DMS79 treated with DMSO at 0.1 percent for 48 hours (cell line): ENCODE results near the gene CCDC116.
"Not testable (repeated sequence)": the region's sequence is repeated elsewhere in the genome, so short reads cannot be mapped to it uniquely, and the experiment has no call there.

ENCODE experiments used
- DNase-seq: peaks from one replicate; lab custom pipeline; 2025; lab: John Stamatoyannopoulos, UW

Gene CCDC116

DNA sequence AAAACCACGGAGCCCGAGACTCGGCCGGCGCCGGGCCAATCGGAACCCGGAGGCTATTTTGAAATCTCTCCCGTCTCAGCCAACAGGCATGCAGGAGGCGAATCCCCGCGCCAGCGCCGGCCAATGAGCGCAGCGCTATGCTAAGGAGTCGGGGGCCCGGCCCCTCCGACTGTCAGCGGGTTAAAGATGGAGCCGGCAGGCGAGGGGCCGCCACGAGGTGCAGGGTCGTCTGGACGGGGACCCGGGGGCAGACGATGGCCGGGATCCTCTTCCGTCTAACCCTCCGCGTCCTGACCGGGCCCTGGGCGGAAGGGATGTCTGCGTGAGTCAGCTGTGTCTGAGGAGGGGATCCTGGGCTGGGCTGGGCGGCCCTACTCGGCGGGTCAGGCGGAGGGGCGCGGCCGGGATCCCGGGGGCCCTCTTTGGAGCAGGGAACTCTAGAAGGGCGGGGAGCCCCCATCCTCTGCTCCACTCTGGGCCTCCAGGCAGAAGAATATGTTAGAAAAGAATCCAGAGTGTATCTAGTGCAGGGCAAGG lies 19.5 kb downstream of the CCDC116 start:
- peak; percentile 74 for DNase-seq

DNA sequence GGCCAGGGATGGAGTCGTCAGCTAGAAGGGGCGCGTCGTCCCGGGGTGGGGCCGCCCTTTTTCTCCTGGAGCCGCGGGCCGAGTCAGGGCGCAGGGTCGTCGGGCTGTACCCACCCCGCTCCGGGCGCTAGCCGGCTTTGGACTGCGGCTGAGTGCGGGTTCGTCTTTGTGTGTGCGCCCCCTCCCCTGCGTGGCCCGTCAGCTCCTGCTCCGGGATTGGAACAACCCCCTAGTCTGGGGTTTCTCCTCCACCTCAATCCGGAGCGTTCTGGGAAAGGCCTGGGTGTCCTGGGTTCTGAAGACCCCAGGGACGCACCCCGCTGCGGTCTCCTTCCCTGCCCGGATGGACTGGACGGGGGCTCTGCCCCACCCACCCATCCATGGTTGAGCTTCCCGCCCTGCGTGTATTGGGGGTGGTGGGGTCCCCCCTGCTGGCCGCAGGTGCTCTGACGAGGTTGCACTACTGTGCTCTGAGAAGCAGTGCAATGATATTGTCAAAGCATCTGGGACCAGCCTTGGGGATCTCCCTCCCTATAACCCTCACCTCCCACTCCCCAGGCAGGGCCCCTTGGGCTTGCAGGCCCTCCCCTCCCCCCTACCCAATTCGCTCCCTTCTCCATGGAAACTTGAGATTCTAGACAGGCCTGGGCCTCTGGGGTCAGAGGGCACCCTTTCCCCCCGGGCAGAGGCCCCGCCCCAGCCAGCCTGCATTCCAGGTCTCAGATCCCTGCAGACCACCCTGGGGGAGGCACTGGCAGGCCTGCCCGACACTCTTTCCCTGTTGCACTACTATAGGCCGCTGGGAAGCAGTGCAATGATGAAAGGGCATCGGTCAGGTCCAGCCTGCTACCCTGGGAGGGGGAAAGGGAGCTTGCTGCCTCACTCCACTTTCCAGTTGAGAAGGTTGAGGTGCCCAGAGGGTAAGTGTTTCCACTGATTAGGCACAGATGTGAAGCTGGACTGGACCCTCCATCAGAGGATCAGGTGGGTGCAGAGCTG lies 20.3 kb downstream of the CCDC116 start:
- no peak for DNase-seq

DNA sequence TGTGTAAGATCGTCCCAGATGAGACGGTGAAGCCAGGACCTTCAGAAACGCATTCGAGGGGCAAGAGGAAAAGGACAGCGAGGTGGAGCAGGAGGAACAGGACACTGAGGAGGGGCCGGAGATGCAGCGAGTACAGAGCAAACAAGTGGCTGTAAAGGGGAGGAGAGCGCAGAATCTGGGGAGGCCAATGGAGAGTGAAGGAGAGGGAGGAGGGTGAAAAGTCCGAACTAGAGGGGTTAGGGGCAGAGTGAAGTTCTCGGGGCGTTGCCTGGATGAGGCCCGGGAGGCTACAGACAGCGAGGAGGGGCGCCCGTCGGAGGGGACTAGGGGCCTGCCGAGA lies 24.4 kb downstream of the CCDC116 start:
- DNase-seq = no peak

DNA sequence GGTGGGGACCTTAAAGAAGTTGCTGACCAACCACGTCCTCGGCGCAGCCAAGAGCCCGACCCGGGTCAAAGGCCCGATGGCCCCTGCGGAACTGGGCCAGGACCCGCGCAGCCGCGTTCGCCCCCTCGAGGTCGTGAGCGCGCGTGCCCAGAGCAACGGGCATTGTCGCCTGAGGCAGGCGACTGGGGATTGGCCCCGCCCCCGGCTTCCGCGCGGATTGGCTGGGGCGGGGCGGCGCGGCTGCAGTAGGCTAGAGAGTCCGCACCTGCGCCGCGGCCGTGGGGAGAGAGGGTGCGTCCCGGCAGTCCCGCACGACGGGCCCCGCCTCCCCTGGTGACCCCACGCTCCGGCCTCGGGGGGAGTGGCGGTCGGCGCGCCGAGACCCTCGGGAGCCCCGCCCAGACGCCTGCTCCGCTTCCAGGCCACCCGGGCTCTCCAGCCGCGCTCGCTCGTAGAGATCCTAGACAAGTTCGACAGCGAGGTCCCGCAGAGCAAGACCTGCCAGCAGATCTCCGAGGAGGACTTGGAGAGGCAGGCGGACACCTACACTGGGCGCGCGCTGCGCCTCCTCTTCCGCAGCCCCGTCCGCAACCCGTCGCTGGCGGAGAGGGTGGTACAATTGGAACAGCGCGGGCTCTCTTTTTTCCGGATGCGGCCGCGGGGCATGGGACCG lies 24.9 kb downstream of the CCDC116 start:
- DNase-seq = peak; percentile 58

DNA sequence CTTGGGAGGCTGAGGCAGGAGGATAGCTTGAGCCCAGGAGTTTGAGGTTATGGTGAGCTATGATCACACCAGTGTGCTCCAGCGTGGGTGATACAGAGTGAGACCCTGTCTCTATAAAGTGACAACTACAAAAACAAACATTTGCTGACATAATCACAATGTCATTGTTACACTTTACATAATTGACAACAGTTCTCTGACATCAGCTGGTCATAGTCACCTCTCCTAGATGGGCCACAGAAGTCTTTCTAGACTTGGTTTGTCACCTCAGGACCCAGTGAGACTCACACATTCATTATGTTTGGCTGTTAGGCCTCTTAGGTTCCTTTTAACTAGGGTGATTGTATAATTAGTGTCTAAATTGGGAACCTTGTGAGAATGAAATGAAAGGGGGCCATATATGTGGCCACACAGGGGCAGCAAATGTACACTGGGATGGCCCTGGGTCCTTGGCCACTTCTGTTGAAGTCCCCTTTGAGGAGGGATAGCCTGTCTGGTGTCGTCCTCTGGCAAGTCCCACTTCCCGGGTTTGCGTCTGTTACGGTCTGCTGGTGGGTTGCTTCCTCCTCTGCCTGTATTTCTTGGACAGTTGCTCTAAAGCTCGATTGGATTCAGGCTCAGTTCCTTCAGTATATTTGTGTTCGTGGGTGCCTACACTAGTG lies 27.4 kb downstream of the CCDC116 start:
- DNase-seq = no peak

DNA sequence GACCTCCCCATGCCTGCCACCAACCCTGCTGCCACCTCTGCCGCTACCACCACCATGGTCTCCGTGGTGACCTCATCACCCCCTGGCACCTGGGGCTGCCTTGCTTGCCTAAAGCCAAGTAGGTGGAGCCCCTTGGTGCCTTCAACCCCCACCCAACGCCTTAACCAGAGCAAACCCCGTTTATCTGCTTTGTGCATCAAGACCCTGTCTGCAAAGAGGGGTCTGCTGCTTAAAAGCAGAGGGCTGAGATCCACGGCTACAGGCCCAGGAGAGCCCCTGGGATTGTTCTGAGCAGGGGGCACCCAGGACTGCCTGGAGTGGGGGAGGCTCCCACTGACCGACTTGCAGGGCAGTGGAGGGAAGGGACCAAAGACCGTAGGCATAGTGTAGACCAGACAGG lies 28.3 kb downstream of the CCDC116 start:
- DNase-seq = no peak

DNA sequence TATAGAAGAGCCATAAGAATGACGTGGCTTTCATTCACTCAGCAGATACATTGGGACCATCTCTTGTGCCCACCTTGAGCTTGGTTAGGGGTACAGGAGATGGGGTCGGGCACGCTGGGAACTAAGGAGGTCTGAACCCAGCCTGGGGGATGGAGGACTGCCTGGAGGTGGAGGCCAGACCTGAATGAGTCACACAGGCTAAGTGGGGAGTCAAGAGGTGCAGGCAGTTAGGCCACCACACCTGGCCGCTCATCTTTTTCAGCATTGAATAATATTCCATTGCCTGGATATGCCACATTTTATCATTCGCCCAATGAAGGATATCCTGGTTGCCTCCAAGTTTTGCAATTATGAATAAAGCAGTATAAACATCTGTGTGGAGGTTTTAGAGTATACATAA lies 29.4 kb downstream of the CCDC116 start:
- no peak for DNase-seq

DNA sequence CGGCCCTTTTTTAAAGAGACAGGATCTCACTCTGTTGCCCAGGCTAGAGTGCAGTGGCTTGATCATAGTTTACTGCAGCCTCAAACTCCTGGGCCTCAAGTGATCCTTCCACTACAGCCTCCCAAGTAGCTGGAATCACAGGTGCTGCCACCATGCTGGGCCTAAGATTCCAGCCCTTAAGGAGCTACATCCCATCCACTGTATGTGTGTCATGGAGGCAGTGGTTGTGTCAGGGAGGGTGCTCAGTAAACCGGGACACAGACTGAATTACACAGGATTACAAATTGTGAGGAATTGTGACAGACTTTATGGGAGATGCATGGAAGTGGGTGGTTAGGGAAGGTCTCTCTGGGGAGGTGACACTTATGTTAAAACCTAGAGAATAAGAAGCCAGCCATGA lies 31.2 kb downstream of the CCDC116 start:
- DNase-seq = no peak

DNA sequence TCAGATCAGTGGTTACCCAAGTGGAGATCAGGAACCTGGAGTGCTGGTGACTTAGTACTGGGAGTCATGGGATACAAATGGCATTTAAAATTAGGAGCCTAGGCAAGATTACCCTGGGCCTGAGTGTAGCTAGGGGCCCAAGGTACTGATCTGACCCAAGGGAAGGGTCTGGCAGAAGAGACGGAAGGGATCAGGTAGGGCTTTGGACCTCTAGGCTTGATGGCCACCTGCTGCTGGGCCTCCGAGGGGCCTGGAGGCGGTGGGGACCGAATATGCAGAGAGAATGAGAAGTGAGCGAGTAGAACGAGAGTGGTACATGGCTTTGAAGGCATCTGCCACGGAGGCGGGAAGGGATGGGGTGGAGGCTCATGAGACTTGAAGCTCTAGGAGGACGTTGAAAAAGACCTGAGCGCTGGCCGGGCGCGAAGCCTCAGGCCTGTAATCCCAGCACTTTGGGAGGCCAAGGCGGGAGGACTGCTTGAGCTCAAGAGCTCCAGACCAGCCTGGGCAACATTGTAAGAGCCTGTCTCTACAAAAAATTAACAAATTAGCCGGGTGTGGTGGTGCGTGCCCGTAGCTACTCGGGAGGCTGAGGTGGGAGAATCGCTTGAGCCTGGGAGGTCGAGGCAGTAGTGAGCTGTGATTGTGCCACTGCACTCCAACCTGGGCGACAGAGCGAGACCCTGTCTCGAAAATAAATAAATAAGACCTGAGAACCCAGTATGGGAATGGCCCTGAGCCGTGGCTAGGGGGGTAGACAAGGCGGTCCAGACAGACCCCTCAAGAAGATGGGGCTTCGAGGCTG lies 32.7 kb downstream of the CCDC116 start:
- DNase-seq = no peak

DNA sequence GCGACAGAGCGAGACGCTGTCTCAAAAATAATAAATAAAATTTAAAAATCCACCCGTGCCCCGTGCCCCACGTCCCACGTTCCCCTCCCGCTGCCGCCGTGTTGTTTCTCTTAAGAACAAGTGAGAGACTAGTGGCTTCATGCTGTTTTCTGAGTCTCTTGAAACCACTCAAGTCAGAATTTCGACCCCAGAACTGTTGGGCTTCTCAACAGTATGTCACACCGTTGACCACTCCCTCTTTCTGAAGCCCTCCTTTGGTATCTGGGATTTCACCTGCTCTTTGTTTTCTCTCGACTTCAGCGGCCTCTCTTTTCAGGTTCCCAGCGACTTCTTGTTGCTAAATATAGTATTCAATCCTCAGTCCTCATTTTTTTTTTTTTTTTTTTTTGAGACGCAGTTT lies 34.2 kb downstream of the CCDC116 start:
- no peak for DNase-seq

DNA sequence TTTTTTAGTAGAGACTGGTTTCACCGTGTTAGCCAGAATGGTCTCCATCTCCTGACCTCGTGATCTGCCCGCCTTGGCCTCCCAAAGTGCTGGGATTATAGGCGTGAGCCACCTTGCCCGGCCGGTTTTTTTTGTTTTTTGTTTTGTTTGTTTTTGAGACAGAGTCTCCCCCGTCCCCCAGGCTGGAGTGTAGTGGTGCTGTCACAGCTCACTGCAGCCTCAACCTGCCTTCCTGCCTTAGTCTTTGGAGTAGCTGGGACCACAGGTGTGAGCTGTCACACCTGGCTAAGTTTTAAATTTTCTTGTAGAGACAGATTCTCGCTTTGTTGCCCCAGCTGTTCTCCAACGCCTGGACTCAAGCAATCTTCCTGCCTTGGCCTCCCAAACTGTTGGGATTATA lies 36.5 kb downstream of the CCDC116 start:
- peak; percentile 23 for DNase-seq

DNA sequence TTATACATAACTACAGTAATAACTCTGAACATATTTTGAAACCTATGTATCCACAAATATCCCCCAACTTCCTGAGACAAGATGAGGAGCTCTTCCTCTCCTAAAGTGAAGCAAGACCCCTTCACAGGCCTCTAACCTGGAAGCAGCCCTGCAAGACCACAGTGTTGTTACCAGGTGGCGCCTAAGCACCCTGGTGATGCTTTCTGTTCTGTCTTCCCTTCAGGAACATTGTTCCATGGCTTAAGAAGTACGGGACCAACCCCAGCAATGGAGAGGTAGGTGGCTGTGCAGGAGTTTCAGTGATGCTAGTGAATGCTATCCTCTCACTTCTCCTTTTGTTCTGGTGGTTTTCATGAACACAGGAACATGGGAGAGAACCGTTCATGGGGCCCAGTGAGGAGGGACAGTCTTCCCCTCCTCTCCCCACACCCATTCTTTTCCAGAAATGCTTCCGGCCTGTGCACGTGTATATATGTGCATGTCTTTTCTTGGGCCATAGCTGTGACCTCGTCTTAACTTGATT lies 39.6 kb downstream of the CCDC116 start:
- no peak for DNase-seq

DNA sequence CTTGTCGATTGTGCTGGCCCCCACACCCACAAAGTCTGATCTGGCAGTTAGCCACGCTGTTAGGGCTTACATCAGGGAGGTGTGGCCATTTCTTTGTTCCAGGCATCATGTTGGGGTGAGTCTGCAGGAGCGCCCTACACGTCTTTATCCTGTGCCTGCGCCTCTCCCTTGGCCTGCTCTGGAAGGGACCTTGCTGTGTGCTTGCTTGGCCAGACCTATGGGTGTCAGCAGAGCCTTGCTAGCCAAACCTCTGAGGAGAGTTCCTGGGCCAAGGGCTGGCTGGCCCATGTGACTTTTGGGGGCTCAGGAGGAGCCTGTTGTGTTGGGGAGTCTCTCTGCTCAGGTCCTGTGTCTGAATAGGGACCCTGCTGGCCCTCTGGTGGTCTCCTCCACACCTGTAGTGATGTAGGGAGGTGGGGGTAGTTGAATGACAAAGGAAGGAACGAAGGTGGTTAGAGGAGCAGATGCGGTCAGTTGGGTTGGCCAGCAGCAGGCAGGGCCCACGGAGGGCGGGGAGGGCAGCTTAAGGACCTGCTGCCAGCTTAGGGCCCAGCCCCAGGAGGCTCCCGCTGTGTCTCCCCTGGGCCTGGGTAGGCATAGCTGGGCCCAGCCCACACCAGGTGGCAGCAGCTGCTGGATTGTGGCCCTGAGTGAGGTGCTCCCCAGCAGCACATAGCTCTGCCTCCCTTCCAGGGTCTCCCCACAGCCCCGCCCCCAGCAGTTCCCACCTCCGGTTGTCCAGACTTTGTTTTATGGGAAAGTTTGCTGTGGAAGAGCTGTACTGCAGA lies 41.2 kb downstream of the CCDC116 start:
- DNase-seq = no peak

DNA sequence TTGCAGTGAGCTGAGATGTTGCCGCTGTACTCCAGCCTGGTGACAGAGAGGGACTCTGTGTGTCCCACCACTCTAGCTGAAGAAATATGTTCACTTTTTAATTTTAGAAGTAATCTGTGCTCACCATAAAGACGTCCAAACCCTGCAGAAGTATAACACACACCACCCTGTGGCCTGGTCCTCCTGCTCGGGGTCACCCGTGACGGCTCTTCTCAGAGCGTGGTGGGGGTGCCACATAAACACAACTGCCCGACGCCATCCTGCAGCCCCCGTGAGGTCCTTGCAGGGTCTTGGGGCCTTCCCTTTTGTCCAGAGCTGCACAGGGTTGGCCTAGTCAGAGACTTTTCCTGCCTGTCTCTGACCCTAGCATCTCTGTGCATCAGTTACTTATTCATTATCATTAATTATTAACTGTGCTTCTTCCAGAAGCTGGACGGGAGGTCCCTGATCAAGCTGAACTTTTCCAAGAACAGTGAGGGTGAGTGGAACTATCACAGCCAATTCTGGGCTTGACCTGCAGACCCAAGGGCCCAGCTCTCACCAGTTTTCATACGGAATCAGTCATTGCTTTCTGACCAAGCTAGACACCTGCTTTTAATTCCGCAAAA lies 42.2 kb downstream of the CCDC116 start:
- no peak for DNase-seq

DNA sequence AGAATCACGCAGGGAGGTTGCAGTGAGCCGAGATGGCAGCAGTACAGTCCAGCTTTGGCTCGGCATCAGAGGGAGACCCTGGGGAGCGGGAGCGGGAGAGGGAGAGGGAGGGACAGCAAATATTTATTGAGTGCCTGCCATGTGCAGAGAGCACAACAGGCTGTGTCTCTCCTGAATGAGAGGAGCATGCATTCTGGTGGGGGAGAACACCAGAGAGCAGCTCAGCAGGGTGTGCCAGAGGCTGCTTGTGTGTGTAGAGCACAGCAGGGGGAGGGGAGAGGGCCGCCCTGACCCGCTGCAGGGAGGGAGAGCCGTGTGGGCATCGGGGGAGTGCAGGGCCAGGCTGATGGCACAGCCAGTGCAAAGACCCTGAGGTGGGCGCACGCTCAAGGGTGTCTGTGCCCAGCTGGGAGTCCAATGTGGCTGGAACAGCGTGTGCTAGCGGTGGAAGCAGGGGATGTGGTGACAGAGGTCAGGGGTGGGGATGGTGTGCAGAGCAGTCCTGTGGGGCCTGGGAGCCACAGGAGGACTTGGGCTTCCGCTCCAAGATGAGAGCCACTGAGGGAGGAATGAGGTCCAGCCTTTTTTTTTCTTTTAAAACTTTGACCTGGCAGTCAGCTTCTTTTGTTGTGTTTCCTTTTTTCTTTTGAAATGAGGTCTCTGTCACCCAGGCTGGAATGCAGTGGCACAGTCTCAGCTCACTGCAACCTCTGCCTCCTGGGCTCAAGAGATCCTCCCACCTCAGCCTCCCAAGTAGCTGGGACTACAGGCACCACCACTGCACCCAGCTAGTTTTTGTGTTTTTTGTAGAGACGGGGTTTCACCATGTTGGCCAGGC lies 45.3 kb downstream of the CCDC116 start:
- DNase-seq = no peak

DNA sequence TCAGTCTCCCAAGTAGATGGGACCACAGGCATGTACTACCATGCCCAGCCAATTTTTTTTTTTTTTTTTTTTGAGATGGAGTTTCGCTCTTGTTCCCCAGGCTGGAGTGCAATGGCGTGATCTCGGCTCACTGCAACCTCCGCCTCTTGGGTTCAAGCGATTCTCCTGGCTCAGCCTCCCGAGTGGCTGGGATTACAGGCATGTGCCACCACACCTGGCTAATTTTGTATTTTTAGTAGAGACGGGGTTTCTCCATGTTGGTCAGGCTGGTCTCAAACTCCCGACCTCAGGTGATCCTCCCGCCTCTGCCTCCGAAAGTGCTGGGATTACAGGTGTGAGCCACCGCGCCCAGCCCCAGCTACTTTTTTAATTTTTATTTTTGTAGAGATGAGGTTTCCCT lies 46.3 kb downstream of the CCDC116 start:
- not testable (repeated sequence) for DNase-seq

DNA sequence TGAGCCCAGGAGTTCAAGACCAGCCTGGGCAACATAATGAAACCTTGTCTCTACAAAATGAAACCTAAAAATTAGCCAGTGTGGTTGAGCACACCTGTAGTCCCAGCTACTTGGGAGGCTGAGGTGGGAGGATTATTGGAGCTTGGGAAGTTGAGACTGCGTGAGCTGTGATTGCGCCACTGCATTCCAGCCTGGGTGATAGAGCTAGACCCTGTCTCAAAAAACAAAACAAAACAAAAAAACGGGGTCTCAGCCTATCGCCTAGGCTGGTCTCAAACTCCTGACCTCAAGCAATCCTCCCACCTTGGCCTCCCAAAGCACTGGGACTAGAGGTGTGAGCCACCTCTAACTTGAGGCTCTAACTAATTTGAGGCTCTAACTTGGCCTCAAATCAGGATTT lies 46.8 kb downstream of the CCDC116 start:
- no peak for DNase-seq

DNA sequence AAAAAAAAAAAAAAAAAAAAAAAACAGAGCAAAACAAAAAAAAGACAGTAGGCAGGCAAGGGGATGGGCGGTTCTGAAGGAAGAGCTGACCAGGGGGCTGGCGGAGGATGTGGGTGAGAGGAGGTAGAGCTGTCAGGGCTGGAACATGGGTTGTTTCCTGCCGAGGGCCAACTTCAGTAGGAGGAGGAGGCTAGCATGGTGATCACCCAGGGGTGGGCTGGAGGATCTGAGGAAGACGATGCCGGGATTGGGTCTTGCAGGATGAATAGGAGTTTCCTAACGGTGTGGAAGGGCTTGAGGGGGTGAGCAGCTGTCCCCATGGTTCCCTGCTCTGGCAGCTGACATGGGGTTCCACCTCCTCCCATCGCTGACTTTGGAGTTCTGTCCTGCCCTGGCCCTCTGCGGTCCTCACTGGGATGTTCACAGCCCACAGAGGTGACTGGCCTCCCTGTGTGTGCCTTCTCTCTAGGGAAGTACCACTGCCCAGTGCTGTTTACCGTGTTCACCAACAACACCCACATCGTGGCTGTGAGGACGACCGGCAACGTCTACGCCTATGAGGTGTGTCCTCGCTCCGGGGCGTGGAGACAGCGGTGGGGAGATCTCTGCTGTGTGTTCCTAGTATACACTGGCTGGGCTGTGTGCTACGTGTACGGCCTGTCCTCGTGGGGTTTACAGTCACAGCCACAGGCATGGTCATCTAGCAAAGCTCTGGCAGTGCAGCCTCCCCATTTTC lies 48.4 kb downstream of the CCDC116 start:
- DNase-seq = no peak
